ENCODE measurements around the gene HEMK1.

GRCh38 chr3:50594253-50594785 is 25.0 kb downstream of the HEMK1 start:
- no peak for TF ChIP-seq CTCF (IDR thresholded peaks at IDR 0.05; ENCODE audit: low read depth, low read length, missing input control)
- no peak for TF ChIP-seq REST (IDR thresholded peaks at IDR 0.05)
- no peak for TF ChIP-seq YY1 (IDR thresholded peaks at IDR 0.05)
- no peak for TF ChIP-seq MAX (IDR thresholded peaks at IDR 0.05)
- TF ChIP-seq GABPA (IDR thresholded peaks at IDR 0.05 in 1 of 2, conservative IDR thresholded peaks at IDR 0.05 in 1 of 2): no peak
- TF ChIP-seq EGR1 (IDR thresholded peaks at IDR 0.05; ENCODE audit: low read depth in 2 of 2): no peak
- no peak for TF ChIP-seq RAD21 (IDR thresholded peaks at IDR 0.05)
- TF ChIP-seq JUND (IDR thresholded peaks at IDR 0.05): no peak
- TF ChIP-seq TAF1 (conservative IDR thresholded peaks at IDR 0.05): no peak
- no peak for TF ChIP-seq ZBTB33 (IDR thresholded peaks at IDR 0.05)
- TF ChIP-seq SP1 (IDR thresholded peaks at IDR 0.05): no peak
- TF ChIP-seq RXRA (IDR thresholded peaks at IDR 0.05): no peak

Data from liver (tissue), 3 donors.